ENCODE results near the gene FNDC10.
"Not testable (repeated sequence)": the region's sequence is repeated elsewhere in the genome, so short reads cannot be mapped to it uniquely, and the experiment has no call there.

- not testable (repeated sequence) for TF ChIP-seq POLR2A, CTCF (IDR thresholded peaks at IDR 0.05)
Observed at GRCh38 chr1:1638528-1638927, 38.6 kb upstream of the FNDC10 start.
